Activated CD8-positive, alpha-beta T cell treated with anti-CD3 and anti-CD28 coated beads, Interleukin-2, amount 10 ng/mL, durations not matched to agents 7 days and 5 days (primary cell): ENCODE results near the gene CD82. TPM values are rescaled to one million over a fixed set of nuclear protein-coding genes. Genes with fewer than 3 reads are reported as not detected.
A peak's percentile ranks its signal among the peaks of the same experiment; 100 is the strongest.

Experiments
- ATAC-seq: fragments of 150-1000 bp; cut with Tn5 transposase; one replicate; pipeline ENCODE4 v1.10.0; 2021; ENCODE audit warnings: moderate library complexity
- CTCF ChIA-PET: fragments of 350-600 bp; sonication (Branson Sonifier 250); formaldehyde crosslinking; loops from one replicate; lab custom pipeline; 2021; ENCODE audit warnings: antibody characterized with exemption; lab: Charles Lee
- POLR2A ChIA-PET: fragments of 350-600 bp; sonication (Branson Sonifier 250); formaldehyde crosslinking; loops from one replicate; lab custom pipeline; 2021; ENCODE audit warnings: antibody characterized with exemption; lab: Charles Lee
- DNase-seq: peaks from one replicate; pipeline ENCODE4 v3.0.0-alpha.2; 2020
- H3K27ac Mint-ChIP-seq: one replicate; pipeline ENCODE4 v1.8.0; 2021; ENCODE audit warnings: mild to moderate bottlenecking, mixed read lengths
- H3K27me3 Mint-ChIP-seq: one replicate; pipeline ENCODE4 v1.8.0; 2021; ENCODE audit warnings: low read depth, mixed read lengths
- H3K36me3 Mint-ChIP-seq: one replicate; pipeline ENCODE4 v1.8.0; 2021; ENCODE audit warnings: low read depth, mixed read lengths
- H3K4me1 Mint-ChIP-seq: one replicate; pipeline ENCODE4 v1.8.0; 2021; ENCODE audit warnings: low read depth, mixed read lengths
- H3K4me3 Mint-ChIP-seq: one replicate; pipeline ENCODE4 v1.8.0; 2021; ENCODE audit warnings: mild to moderate bottlenecking, mixed read lengths
- H3K9me3 Mint-ChIP-seq: one replicate; pipeline ENCODE4 v1.8.0; 2022; ENCODE audit warnings: mixed read lengths; ENCODE audit not compliant: insufficient read depth
- total RNA-seq, 2 experiments: library from RNA; stranded (reverse); gene quantifications; one replicate each; pipeline ENCODE4 v1.2.3, GENCODE V29; 2021

The CD82 gene
- total RNA-seq, 2 experiments from 2014 or later, result 68.2 to 72.9 TPM

GRCh38 chr11:44595964-44596381 lies 30.5 kb downstream of the CD82 start:
- ATAC-seq, result no peak
- no peak for DNase-seq
- Mint-ChIP-seq H3K9me3 (no peaks in the 10 kb centered on the region), H3K36me3 (peaks cover 23% of the 10 kb centered on the region), H3K4me3 (peak overlapping the region; percentile 50), H3K27me3 (no peaks in the 10 kb centered on the region), H3K4me1 (peaks cover 71% of the 10 kb centered on the region), H3K27ac (peak overlapping the region; percentile 90)
- ChIA-PET CTCF (interaction anchor here (1.1 to 2.4 kb wide), 7 partner anchors 10 to 41 kb away, joined by 3 to 7 read pairs (median 5); partner anchors contain the start of gene CD82), POLR2A (interaction anchor here (1.0 to 2.8 kb wide), 5 partner anchors 13 to 33 kb away, joined by 3 to 15 read pairs (median 4); partner anchors contain the start of gene CD82)

GRCh38 chr11:44596525-44597276 lies 31.2 kb downstream of the CD82 start:
- H3K36me3 Mint-ChIP-seq, result peaks cover 23% of the 10 kb centered on the region
- H3K9me3 Mint-ChIP-seq, result no peaks in the 10 kb centered on the region
- H3K27me3 Mint-ChIP-seq, result no peaks in the 10 kb centered on the region
- H3K4me1 Mint-ChIP-seq, result peaks cover 65% of the 10 kb centered on the region
- ChIA-PET POLR2A (interaction anchor here (0.6 to 2.8 kb wide), 10 partner anchors 10 to 1208 kb away, joined by 3 to 15 read pairs (median 4); partner anchors contain the start of gene CD82), CTCF (interaction anchor here (0.7 to 2.4 kb wide), 11 partner anchors 10 to 73 kb away, joined by 3 to 7 read pairs (median 4); partner anchors contain the start of gene CD82)
- H3K4me3 Mint-ChIP-seq, result peak overlapping the region; percentile 50
- peak; percentile 86 for ATAC-seq
- H3K27ac Mint-ChIP-seq, result peak overlapping the region; percentile 90
- DNase-seq, result peak; percentile 77

- H3K4me1 Mint-ChIP-seq, result peaks cover 60% of the 10 kb centered on the region
- H3K36me3 Mint-ChIP-seq, result peaks cover 18% of the 10 kb centered on the region
- H3K27ac Mint-ChIP-seq, result peak overlapping the region; percentile 90
- no peaks in the 10 kb centered on the region for H3K9me3 Mint-ChIP-seq
- ChIA-PET CTCF (interaction anchor here (0.7 to 2.4 kb wide), 8 partner anchors 10 to 74 kb away, joined by 3 to 7 read pairs (median 4); partner anchors contain the start of gene CD82), POLR2A (interaction anchor here (0.9 to 2.8 kb wide), 6 partner anchors 10 to 1207 kb away, joined by 3 to 15 read pairs (median 4); partner anchors contain the start of gene CD82)
- ATAC-seq, result no peak
- H3K27me3 Mint-ChIP-seq, result no peaks in the 10 kb centered on the region
- DNase-seq, result no peak
- peak overlapping the region; percentile 50 for H3K4me3 Mint-ChIP-seq
Measured at GRCh38 chr11:44597358-44598012, 32.0 kb downstream of the CD82 start.

- peaks cover 19% of the 10 kb centered on the region for H3K36me3 Mint-ChIP-seq
- no peak overlapping the region for H3K4me3 Mint-ChIP-seq
- DNase-seq (no peak), ATAC-seq (no peak)
- POLR2A ChIA-PET, result interaction anchor here (1.0 kb wide), 1 partner anchor 24 kb away, joined by 4 read pairs; no protein-coding TSS in a partner anchor
- CTCF ChIA-PET, result interaction anchor here (1.3 to 2.0 kb wide), 3 partner anchors 13 to 34 kb away, joined by 4 to 5 read pairs (median 4); partner anchors contain the start of gene CD82
- peak overlapping the region; percentile 44 for H3K27ac Mint-ChIP-seq
- H3K27me3 Mint-ChIP-seq, result no peaks in the 10 kb centered on the region
- no peaks in the 10 kb centered on the region for H3K9me3 Mint-ChIP-seq
- H3K4me1 Mint-ChIP-seq, result peaks cover 49% of the 10 kb centered on the region
Measured at GRCh38 chr11:44598831-44599230, 33.4 kb downstream of the CD82 start.

- DNase-seq, result no peak
- H3K36me3 Mint-ChIP-seq, result peaks cover 17% of the 10 kb centered on the region
- no peak overlapping the region for H3K4me3 Mint-ChIP-seq
- ChIA-PET CTCF (interaction anchor here (1.6 to 2.0 kb wide), 2 partner anchors 17 to 35 kb away, joined by 4 read pairs; partner anchors contain the start of gene CD82), POLR2A (interaction anchor here (1.0 kb wide), 2 partner anchors 17 to 28 kb away, joined by 3 read pairs; no protein-coding TSS in a partner anchor)
- H3K27ac Mint-ChIP-seq, result no peak overlapping the region
- no peak for ATAC-seq
- no peaks in the 10 kb centered on the region for H3K27me3 Mint-ChIP-seq
- no peaks in the 10 kb centered on the region for H3K9me3 Mint-ChIP-seq
- peaks cover 35% of the 10 kb centered on the region for H3K4me1 Mint-ChIP-seq
Measured at GRCh38 chr11:44600261-44600660, 34.8 kb downstream of the CD82 start.

GRCh38 chr11:44600839-44601383 lies 35.4 kb downstream of the CD82 start:
- ATAC-seq (no peak), DNase-seq (no peak)
- Mint-ChIP-seq H3K27me3 (no peaks in the 10 kb centered on the region), H3K36me3 (peaks cover 20% of the 10 kb centered on the region), H3K4me3 (no peak overlapping the region), H3K27ac (no peak overlapping the region), H3K9me3 (no peaks in the 10 kb centered on the region), H3K4me1 (peaks cover 30% of the 10 kb centered on the region)
- ChIA-PET CTCF (interaction anchor here (0.9 to 3.1 kb wide), 4 partner anchors 11 to 41 kb away, joined by 3 to 10 read pairs (median 4); partner anchors contain the start of gene CD82), POLR2A (interaction anchor here (1.0 kb wide), 1 partner anchor 29 kb away, joined by 3 read pairs; no protein-coding TSS in a partner anchor)

- Mint-ChIP-seq H3K4me1 (peaks cover 24% of the 10 kb centered on the region), H3K4me3 (no peak overlapping the region), H3K27ac (no peak overlapping the region), H3K36me3 (peaks cover 27% of the 10 kb centered on the region), H3K27me3 (no peaks in the 10 kb centered on the region), H3K9me3 (no peaks in the 10 kb centered on the region)
- ATAC-seq, result no peak
- POLR2A ChIA-PET, result no interaction called here
- CTCF ChIA-PET, result interaction anchor here (0.9 to 3.1 kb wide), 5 partner anchors 10 to 45 kb away, joined by 3 to 10 read pairs (median 5); partner anchors contain the start of gene CD82
- no peak for DNase-seq
Measured at GRCh38 chr11:44601471-44602370, 36.3 kb downstream of the CD82 start.

GRCh38 chr11:44602891-44603310 lies 37.4 kb downstream of the CD82 start:
- H3K27ac Mint-ChIP-seq, result no peak overlapping the region
- CTCF ChIA-PET, result interaction anchor here (1.1 to 3.1 kb wide), 4 partner anchors 14 to 46 kb away, joined by 5 to 10 read pairs (median 6); no protein-coding TSS in a partner anchor
- H3K4me3 Mint-ChIP-seq, result no peak overlapping the region
- DNase-seq, result no peak
- H3K27me3 Mint-ChIP-seq, result no peaks in the 10 kb centered on the region
- no peaks in the 10 kb centered on the region for H3K9me3 Mint-ChIP-seq
- ATAC-seq, result no peak
- POLR2A ChIA-PET, result interaction anchor here (0.6 kb wide), 1 partner anchor 11 kb away, joined by 3 read pairs; no protein-coding TSS in a partner anchor
- H3K4me1 Mint-ChIP-seq, result peaks cover 24% of the 10 kb centered on the region
- H3K36me3 Mint-ChIP-seq, result peaks cover 37% of the 10 kb centered on the region

- H3K9me3 Mint-ChIP-seq, result no peaks in the 10 kb centered on the region
- no peak overlapping the region for H3K4me3 Mint-ChIP-seq
- ATAC-seq (no peak), DNase-seq (no peak)
- no peaks in the 10 kb centered on the region for H3K27me3 Mint-ChIP-seq
- ChIA-PET CTCF (interaction anchor here (0.9 to 1.8 kb wide), 4 partner anchors 11 to 47 kb away, joined by 3 to 8 read pairs (median 4); no protein-coding TSS in a partner anchor), POLR2A (no interaction called here)
- H3K4me1 Mint-ChIP-seq, result peaks cover 31% of the 10 kb centered on the region
- peak overlapping the region; percentile 13 for H3K27ac Mint-ChIP-seq
- H3K36me3 Mint-ChIP-seq, result peaks cover 46% of the 10 kb centered on the region
Measured at GRCh38 chr11:44604171-44604581, 38.7 kb downstream of the CD82 start.

GRCh38 chr11:44605068-44605708 lies 39.7 kb downstream of the CD82 start:
- Mint-ChIP-seq H3K4me1 (peaks cover 37% of the 10 kb centered on the region), H3K36me3 (peaks cover 51% of the 10 kb centered on the region), H3K27me3 (no peaks in the 10 kb centered on the region), H3K27ac (no peak overlapping the region), H3K4me3 (no peak overlapping the region), H3K9me3 (no peaks in the 10 kb centered on the region)
- ATAC-seq (no peak), DNase-seq (no peak)
- POLR2A ChIA-PET, result no interaction called here
- CTCF ChIA-PET, result interaction anchor here (0.9 to 1.6 kb wide), 3 partner anchors 10 to 48 kb away, joined by 3 to 8 read pairs (median 3); no protein-coding TSS in a partner anchor
